Measurements from ENCODE around the gene FEZF2.

The FEZF2 gene

GRCh38 chr3:62372621-62373041, 719 bp downstream of the FEZF2 start:
- no peak for DNase-seq

- DNase-seq, result no peak
Observed at GRCh38 chr3:62371720-62372591, 1.4 kb downstream of the FEZF2 start.

- no peak for DNase-seq
Observed at GRCh38 chr3:62370858-62371719, 2.3 kb downstream of the FEZF2 start.

GRCh38 chr3:62370112-62370857, 3.1 kb downstream of the FEZF2 start:
- DNase-seq, result no peak

- no peak for DNase-seq
Observed at GRCh38 chr3:62369476-62369743, 3.9 kb downstream of the FEZF2 start.

- no peak for DNase-seq
Observed at GRCh38 chr3:62368705-62369475, 4.5 kb downstream of the FEZF2 start.

GRCh38 chr3:62368290-62368704, 5.1 kb downstream of the FEZF2 start:
- DNase-seq, result no peak

- DNase-seq, result no peak
Observed at GRCh38 chr3:62367763-62368195, 5.6 kb downstream of the FEZF2 start.

GRCh38 chr3:62366126-62366484, 7.2 kb downstream of the FEZF2 start:
- no peak for DNase-seq

GRCh38 chr3:62365391-62366125, 7.8 kb downstream of the FEZF2 start:
- DNase-seq, result no peak

- no peak for DNase-seq
Observed at GRCh38 chr3:62364191-62364590, 9.2 kb downstream of the FEZF2 start.

- no peak for DNase-seq
Observed at GRCh38 chr3:62363275-62363674, 10.1 kb downstream of the FEZF2 start.

GRCh38 chr3:62361824-62362223, 11.5 kb downstream of the FEZF2 start:
- no peak for DNase-seq

GRCh38 chr3:62361261-62361660, 12.1 kb downstream of the FEZF2 start:
- DNase-seq, result no peak

GRCh38 chr3:62359531-62359930, 13.8 kb downstream of the FEZF2 start:
- no peak for DNase-seq

- DNase-seq, result no peak
Observed at GRCh38 chr3:62356356-62356755, 17.0 kb downstream of the FEZF2 start.

GRCh38 chr3:62355703-62356102, 17.6 kb downstream of the FEZF2 start:
- DNase-seq, result no peak

GRCh38 chr3:62343755-62344154, 29.6 kb downstream of the FEZF2 start:
- DNase-seq, result no peak

GRCh38 chr3:62335196-62335595, 38.2 kb downstream of the FEZF2 start:
- DNase-seq, result no peak

GRCh38 chr3:62332835-62333244, 40.5 kb downstream of the FEZF2 start:
- DNase-seq, result no peak

GRCh38 chr3:62332017-62332416, 41.3 kb downstream of the FEZF2 start:
- DNase-seq, result no peak

GRCh38 chr3:62329971-62330370, 43.4 kb downstream of the FEZF2 start:
- DNase-seq, result no peak

Data from stimulated activated CD8-positive, alpha-beta memory T cell treated with anti-CD3 and anti-CD28 coated beads, Interleukin-4, amount 100 ng/mL, for 48 hours (primary cell).